ENCODE measurements around the gene MAK. TPM values are rescaled to one million over a fixed set of nuclear protein-coding genes. Genes with fewer than 3 reads are reported as not detected.
A peak's percentile ranks its signal among the peaks of the same experiment; 100 is the strongest.
"Not testable (repeated sequence)": the region's sequence is repeated elsewhere in the genome, so short reads cannot be mapped to it uniquely, and the experiment has no call there.

Gene MAK
- total RNA-seq, 1 donor: under 0.01 TPM

DNA sequence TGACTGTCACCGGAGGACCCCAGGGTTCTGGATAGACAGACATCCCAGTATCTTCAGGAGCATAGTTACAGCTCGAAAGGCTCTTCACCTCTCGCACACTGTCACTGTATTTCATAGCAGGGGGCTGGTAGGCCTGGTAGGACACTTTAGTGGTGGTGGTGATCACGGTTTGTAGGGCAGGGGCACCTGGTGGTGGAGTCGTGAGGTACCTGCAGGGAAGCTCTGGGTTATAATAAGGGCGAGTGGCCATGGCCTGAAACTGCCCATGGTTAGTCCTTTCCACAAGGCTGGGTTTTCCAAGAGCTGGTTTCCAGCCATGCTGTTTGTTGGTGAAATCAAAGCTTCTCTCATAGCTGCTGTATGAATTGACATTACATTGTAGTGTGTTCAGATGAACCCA is 35.9 kb upstream of the MAK start:
- H3K4me1 ChIP-seq (ENCODE audit: insufficient read depth, low read length): no peaks in the 10 kb centered on the region

DNA sequence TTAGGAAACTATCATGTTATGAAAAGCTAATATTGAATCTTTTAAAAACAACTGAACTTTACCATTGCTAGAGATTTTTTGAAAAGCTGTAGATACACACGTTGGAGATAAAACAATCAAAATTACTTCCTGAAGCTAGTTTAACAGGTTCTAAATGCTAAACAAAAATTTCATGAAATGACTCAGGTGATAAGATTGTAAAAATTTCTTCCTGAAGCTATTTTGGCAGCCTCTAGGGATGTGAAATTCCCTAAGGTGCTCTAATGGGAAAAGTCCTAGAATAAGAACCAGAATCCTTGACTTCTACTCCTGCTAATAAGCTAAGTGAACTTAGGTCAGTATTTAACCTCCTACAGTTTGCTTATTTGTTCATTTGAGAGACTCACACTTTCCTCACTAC is 35.0 kb upstream of the MAK start:
- no peak overlapping the region for H3K4me3 ChIP-seq (ENCODE audit: insufficient read depth, low read length)
- H3K79me2 ChIP-seq (ENCODE audit: insufficient read depth, low read length): no peaks in the 10 kb centered on the region
- no peak overlapping the region for H3K27ac ChIP-seq (ENCODE audit: low read depth, low read length)

More for the DNA sequence above, 35.9 kb upstream of the MAK start:
- Histone ChIP-seq H3K79me2 (ENCODE audit: insufficient read depth, low read length) (no peaks in the 10 kb centered on the region), H3K9me3 (ENCODE audit: low read depth, low read length) (no peaks in the 10 kb centered on the region), H3K4me3 (ENCODE audit: insufficient read depth, low read length) (no peak overlapping the region), H3K36me3 (ENCODE audit: insufficient read depth, low read length) (no peaks in the 10 kb centered on the region), H3K27me3 (ENCODE audit: insufficient read depth, low read length) (no peaks in the 10 kb centered on the region), H4K20me1 (ENCODE audit: insufficient read depth, low read length) (no peaks in the 10 kb centered on the region), H2AFZ (ENCODE audit: low read length) (no peak overlapping the region), H3K4me2 (ENCODE audit: insufficient read depth, low read length) (no peak overlapping the region), H3K27ac (ENCODE audit: low read depth, low read length) (no peak overlapping the region)
- no peak for DNase-seq (ENCODE audit: insufficient read length, low spot score, missing footprints)
- TF ChIP-seq, protein P1, sequence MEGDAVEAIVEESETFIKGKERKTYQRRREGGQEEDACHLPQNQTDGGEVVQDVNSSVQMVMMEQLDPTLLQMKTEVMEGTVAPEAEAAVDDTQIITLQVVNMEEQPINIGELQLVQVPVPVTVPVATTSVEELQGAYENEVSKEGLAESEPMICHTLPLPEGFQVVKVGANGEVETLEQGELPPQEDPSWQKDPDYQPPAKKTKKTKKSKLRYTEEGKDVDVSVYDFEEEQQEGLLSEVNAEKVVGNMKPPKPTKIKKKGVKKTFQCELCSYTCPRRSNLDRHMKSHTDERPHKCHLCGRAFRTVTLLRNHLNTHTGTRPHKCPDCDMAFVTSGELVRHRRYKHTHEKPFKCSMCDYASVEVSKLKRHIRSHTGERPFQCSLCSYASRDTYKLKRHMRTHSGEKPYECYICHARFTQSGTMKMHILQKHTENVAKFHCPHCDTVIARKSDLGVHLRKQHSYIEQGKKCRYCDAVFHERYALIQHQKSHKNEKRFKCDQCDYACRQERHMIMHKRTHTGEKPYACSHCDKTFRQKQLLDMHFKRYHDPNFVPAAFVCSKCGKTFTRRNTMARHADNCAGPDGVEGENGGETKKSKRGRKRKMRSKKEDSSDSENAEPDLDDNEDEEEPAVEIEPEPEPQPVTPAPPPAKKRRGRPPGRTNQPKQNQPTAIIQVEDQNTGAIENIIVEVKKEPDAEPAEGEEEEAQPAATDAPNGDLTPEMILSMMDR (IDR thresholded peaks at IDR 0.05; ENCODE audit: extremely low read depth, low read depth, low read length): no peak

DNA sequence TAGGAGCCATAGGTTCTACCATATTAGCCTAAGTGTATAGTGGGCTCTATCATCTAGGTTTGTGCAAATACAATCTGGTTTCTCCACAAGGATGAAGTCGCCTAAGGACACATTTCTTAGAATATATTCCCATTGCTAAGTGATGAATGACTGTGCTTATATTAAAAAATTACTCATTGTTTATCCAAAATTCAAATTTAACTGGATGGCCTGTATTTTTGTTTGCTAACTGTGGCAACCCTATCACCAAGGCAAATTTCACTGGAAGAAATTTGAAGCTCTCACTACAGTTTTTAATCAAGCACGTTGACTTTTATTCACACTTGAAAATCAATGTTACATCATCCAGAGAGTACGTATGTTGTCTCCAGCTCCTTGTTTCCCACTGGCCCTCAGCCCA is 29.6 kb upstream of the MAK start:
- Histone ChIP-seq H3K27ac (ENCODE audit: low read depth, low read length) (no peak overlapping the region), H3K36me3 (ENCODE audit: insufficient read depth, low read length) (no peaks in the 10 kb centered on the region), H2AFZ (ENCODE audit: low read length) (no peak overlapping the region), H3K4me1 (ENCODE audit: insufficient read depth, low read length) (no peaks in the 10 kb centered on the region), H3K27me3 (ENCODE audit: insufficient read depth, low read length) (no peaks in the 10 kb centered on the region), H3K4me2 (ENCODE audit: insufficient read depth, low read length) (no peak overlapping the region), H3K9me3 (ENCODE audit: low read depth, low read length) (no peaks in the 10 kb centered on the region), H4K20me1 (ENCODE audit: insufficient read depth, low read length) (no peaks in the 10 kb centered on the region), H3K4me3 (ENCODE audit: insufficient read depth, low read length) (no peak overlapping the region), H3K79me2 (ENCODE audit: insufficient read depth, low read length) (no peaks in the 10 kb centered on the region)
- no peak for DNase-seq (ENCODE audit: insufficient read length, low spot score, missing footprints)
- TF ChIP-seq, protein P1 (IDR thresholded peaks at IDR 0.05; ENCODE audit: extremely low read depth, low read depth, low read length): no peak

More for the DNA sequence above, 35.0 kb upstream of the MAK start:
- no peaks in the 10 kb centered on the region for H3K9me3 ChIP-seq (ENCODE audit: low read depth, low read length)
- no peak overlapping the region for H2AFZ ChIP-seq (ENCODE audit: low read length)
- TF ChIP-seq, protein P1 (IDR thresholded peaks at IDR 0.05; ENCODE audit: extremely low read depth, low read depth, low read length): no peak
- no peaks in the 10 kb centered on the region for H4K20me1 ChIP-seq (ENCODE audit: insufficient read depth, low read length)
- H3K36me3 ChIP-seq (ENCODE audit: insufficient read depth, low read length): no peaks in the 10 kb centered on the region
- H3K27me3 ChIP-seq (ENCODE audit: insufficient read depth, low read length): no peaks in the 10 kb centered on the region
- DNase-seq (ENCODE audit: insufficient read length, low spot score, missing footprints): peak; percentile 4
- no peak overlapping the region for H3K4me2 ChIP-seq (ENCODE audit: insufficient read depth, low read length)
- no peaks in the 10 kb centered on the region for H3K4me1 ChIP-seq (ENCODE audit: insufficient read depth, low read length)

DNA sequence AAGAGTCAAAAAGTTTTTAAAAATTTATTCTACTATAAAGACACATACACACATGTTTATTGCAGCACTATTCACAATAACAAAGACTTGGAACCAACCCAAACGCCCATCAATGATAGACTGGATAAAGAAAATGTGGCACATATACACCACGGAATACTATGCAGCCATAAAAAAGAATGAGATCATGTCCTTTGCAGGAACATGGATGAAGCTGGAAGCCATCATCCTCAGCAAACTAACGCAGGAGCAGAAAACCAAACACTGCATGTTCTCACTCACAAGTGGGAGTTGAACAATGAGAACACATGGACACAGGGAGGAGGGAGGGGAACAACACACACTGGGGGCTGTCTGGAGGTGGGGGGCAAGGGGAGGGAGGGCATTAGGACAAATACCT is 28.4 kb upstream of the MAK start:
- H2AFZ ChIP-seq (ENCODE audit: low read length); H3K4me1 ChIP-seq (ENCODE audit: insufficient read depth, low read length); H3K27me3 ChIP-seq (ENCODE audit: insufficient read depth, low read length); DNase-seq (ENCODE audit: insufficient read length, low spot score, missing footprints); H3K36me3 ChIP-seq (ENCODE audit: insufficient read depth, low read length); H3K9me3 ChIP-seq (ENCODE audit: low read depth, low read length); H3K27ac ChIP-seq (ENCODE audit: low read depth, low read length); H3K4me3 ChIP-seq (ENCODE audit: insufficient read depth, low read length); H3K4me2 ChIP-seq (ENCODE audit: insufficient read depth, low read length); H4K20me1 ChIP-seq (ENCODE audit: insufficient read depth, low read length); H3K79me2 ChIP-seq (ENCODE audit: insufficient read depth, low read length): not testable (repeated sequence)

DNA sequence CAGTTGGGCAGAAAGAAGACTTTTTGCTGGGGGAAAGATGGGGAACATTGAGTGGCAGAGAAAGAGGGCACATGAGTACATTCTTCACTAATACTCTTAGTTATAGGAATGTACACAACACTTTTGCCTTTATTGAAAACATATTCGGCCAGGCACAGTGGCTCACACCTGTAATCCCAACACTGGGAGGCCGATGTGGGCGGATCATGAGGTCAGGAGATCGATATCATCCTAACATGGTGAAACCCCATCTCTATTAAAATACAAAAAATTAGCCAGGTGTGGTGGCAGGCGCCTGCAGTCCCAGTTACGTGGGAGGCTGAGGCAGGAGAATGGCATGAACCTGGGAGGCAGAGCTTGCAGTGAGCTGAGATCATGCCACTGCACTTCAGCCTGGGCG is 24.7 kb upstream of the MAK start:
- H3K4me3 ChIP-seq (ENCODE audit: insufficient read depth, low read length); H3K4me1 ChIP-seq (ENCODE audit: insufficient read depth, low read length); H3K27ac ChIP-seq (ENCODE audit: low read depth, low read length); H2AFZ ChIP-seq (ENCODE audit: low read length); H3K36me3 ChIP-seq (ENCODE audit: insufficient read depth, low read length); H3K9me3 ChIP-seq (ENCODE audit: low read depth, low read length); H3K79me2 ChIP-seq (ENCODE audit: insufficient read depth, low read length); DNase-seq (ENCODE audit: insufficient read length, low spot score, missing footprints); H4K20me1 ChIP-seq (ENCODE audit: insufficient read depth, low read length); H3K4me2 ChIP-seq (ENCODE audit: insufficient read depth, low read length); H3K27me3 ChIP-seq (ENCODE audit: insufficient read depth, low read length): not testable (repeated sequence)
